Suprapubic skin (tissue), 4 donors: Measurements from ENCODE around the gene CLEC18A.
"Not testable (repeated sequence)": the region's sequence is repeated elsewhere in the genome, so short reads cannot be mapped to it uniquely, and the experiment has no call there.

Experiments
- EP300 ChIP-seq: sonication (generic); formaldehyde crosslinking; IDR thresholded peaks from one replicate; pipeline ENCODE4 v1.6.1; 2017; ENCODE audit warnings: antibody characterized with exemption
- POLR2A ChIP-seq, 2 donors: fragments of 450-650 bp; IDR thresholded peaks; one replicate each; pipeline ENCODE4 v1.6.1; 2017; ENCODE audit warnings: antibody characterized with exemption in 2 of 2, mild to moderate bottlenecking in 2 of 2, moderate library complexity in 2 of 2
- POLR2AphosphoS5 ChIP-seq, 3 donors: sonication (generic); formaldehyde crosslinking; IDR thresholded peaks; one replicate each; pipeline ENCODE4 v1.6.1; 2017; ENCODE audit warnings: antibody characterized with exemption in 3 of 3
- TF ChIP-seq, protein P1 (sequence below), 2 donors: fragments of 200-600 bp in 1 of 2; fragments of 450-650 bp in 1 of 2; sonication (generic) in 1 of 2; IDR thresholded peaks; one replicate each; pipeline ENCODE4 v1.5.1; 2016 to 2019; ENCODE audit warnings: antibody characterized with exemption in 2 of 2, mild to moderate bottlenecking in 1 of 2, moderate library complexity in 1 of 2

DNA sequence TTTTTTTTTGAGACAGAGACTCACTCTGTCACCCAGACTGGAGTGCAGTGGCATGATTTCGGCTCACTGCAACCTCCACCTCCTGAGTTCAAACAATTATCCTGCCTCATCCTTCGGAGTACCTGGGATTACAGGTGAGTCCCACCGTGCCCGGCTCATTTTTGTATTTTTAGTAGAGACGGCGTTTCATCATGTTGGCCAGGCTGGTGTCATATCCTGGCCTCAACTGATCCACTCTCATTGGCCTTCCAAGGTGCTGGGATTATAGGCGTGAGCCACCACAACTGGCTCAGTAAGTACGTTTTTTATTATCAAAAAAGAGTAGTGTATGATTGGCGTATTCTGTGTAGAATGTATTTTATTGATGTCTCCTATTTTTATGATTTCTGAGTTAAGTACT lies 48.7 kb downstream of the CLEC18A start:
- TF ChIP-seq, protein P1, sequence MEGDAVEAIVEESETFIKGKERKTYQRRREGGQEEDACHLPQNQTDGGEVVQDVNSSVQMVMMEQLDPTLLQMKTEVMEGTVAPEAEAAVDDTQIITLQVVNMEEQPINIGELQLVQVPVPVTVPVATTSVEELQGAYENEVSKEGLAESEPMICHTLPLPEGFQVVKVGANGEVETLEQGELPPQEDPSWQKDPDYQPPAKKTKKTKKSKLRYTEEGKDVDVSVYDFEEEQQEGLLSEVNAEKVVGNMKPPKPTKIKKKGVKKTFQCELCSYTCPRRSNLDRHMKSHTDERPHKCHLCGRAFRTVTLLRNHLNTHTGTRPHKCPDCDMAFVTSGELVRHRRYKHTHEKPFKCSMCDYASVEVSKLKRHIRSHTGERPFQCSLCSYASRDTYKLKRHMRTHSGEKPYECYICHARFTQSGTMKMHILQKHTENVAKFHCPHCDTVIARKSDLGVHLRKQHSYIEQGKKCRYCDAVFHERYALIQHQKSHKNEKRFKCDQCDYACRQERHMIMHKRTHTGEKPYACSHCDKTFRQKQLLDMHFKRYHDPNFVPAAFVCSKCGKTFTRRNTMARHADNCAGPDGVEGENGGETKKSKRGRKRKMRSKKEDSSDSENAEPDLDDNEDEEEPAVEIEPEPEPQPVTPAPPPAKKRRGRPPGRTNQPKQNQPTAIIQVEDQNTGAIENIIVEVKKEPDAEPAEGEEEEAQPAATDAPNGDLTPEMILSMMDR (IDR thresholded peaks at IDR 0.05), result not testable (repeated sequence)
- TF ChIP-seq POLR2A (IDR thresholded peaks at IDR 0.05); POLR2AphosphoS5 (IDR thresholded peaks at IDR 0.05); EP300: not testable (repeated sequence)
